GM18873 (cell line): Measurements from ENCODE around the gene DEK.
"Not testable (repeated sequence)": the region's sequence is repeated elsewhere in the genome, so short reads cannot be mapped to it uniquely, and the experiment has no call there.

Source experiments
- ATAC-seq: cut with Tn5 transposase; IDR thresholded peaks from one replicate; pipeline ENCODE4 v1.9.1; 2021; ENCODE audit warnings: mild to moderate bottlenecking, moderate library complexity, moderate number of reproducible peaks; ENCODE audit not compliant: unreplicated experiment, low FRiP score

DEK gene

DNA sequence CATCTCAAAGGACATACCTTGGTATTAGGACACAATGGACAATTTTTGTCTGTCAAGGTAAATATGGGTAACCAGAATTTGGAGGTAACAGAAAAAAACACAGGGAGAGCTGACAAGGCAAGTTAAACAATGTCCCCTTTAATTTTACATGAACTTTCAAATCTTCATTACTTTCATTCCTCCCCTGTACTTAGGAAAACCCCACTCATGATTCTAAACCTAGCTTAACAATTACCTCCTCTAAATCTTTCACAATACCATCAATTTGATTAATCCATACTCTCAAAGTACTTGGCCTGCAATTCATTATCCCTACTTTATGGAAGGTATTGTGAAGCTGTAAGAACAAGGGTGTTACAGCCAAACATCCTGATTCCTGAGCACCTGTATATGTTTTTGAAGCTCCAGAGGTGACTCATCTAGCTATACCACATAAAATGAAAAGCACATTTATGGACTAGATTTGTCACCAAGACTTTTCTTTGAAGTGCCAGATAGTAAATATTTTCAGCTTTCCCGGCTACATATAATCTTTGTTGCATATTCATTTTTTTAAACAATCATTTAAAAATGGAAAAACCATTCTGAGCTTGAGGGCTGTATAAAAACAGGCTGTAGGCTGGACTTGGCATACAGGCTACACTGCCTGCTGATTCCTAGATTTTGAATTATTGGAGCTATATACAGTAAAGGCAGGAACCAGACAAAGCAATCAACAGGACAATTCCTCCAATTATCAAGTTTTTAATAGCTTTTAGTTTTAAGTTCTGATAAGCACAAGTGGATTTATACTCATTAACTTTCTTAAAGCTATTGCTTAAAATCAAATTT, 22.9 kb downstream of the DEK start:
- ATAC-seq = no peak

DNA sequence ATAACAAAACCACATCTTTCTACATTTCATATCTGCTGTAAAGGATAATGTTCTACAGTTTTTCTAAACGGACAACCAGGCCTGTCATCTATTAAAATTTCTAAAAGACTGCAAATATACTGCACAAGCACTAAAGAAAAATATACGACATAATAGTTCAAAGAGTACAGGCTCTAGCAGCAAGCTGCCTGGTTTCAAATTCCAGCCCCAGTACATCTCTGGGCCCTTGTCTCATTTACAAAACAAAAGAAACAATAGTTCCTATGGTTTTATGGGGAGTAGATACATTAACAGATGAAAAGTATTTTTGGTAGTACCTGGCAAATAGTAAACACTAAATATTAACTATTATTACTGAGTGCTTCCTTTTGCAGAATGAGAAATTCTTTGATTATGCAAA, 24.1 kb downstream of the DEK start:
- ATAC-seq = no peak

DNA sequence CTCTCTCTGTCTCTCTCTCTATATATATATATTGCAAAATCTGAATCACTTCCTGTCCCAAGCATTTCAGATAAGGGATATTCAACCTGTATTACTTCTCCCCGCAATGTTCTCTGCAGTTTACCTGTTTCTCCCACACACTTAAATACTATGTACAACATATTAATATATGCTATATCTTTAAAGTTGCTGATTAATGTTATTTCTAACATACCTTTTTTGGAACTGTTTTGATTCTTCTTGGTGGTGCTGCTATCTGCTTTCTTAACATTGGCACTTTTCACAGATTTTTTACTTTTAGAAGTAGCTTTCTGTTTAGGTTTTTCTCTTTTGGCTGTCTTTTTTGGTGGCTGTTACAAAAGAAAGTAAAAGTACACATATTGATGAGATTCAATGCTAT, 27.2 kb downstream of the DEK start:
- no peak for ATAC-seq

DNA sequence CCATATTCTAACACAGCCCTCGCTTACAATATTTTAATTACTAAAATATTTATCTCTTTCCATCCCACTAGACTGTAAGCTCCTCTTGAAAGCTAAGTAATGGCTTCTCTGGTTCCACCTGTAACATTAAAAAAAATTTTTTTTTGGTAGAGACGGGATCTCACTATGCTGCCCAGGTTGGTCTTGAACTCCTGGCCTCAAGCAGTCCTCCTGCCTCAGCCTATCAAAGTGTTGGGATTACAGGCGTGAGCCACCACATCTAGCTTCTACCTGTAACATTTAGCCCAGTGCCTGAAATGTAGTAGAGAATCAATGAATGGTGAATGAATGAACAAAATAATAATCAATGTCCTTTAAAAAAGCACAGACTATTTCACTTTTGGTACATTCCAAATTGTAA, 28.8 kb downstream of the DEK start:
- ATAC-seq = no peak

DNA sequence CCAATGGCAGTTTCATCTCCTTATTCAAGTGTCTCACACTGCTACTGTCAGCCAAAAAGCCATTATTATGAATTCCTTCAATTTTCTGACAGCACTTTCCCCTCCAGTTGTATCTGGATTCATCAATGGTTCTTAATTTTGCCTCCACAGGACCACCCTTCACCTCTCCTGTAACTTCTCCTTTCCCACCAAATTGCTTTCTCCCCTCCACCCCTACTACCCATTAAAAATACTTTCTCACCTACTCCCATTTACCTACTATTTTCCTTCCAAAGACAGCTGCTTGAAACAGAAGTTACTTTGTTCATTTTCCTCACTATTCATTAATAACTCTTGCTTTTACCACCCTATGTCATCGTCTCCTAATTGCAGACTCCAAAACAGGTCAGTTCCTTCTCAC, 29.8 kb downstream of the DEK start:
- no peak for ATAC-seq

DNA sequence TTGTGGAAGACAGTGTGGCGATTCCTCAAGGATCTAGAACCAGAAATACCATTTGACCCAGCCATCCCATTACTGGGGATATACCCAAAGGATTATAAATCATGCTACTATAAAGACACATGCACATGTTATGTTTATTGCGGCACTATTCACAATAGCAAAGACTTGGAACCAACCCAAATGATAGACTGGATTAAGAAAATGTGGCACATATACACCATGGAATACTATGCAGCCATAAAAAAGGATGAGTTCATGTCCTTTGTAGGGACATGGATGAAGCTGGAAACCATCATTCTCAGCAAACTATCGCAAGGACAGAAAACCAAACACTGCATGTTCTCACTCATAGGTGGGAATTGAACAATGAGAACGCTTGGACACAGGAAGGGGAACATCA, 30.6 kb downstream of the DEK start:
- ATAC-seq = not testable (repeated sequence)

DNA sequence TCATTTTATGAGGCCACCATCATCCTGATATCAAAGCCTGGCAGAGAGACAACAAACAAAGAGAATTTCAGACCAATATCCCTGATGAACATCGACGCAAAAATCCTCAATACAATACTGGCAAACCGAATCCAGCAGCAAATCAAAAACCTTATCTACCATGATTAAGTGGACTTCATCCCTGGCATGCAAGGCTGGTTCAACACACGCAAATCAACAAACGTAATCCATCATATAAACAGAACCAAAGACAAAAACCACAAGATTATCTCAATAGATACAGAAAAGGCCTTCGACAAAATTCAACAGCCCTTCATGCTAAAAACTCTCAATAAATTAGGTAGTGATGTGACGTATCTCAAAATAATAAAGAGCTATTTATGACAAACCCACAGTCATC, 32.5 kb downstream of the DEK start:
- not testable (repeated sequence) for ATAC-seq

DNA sequence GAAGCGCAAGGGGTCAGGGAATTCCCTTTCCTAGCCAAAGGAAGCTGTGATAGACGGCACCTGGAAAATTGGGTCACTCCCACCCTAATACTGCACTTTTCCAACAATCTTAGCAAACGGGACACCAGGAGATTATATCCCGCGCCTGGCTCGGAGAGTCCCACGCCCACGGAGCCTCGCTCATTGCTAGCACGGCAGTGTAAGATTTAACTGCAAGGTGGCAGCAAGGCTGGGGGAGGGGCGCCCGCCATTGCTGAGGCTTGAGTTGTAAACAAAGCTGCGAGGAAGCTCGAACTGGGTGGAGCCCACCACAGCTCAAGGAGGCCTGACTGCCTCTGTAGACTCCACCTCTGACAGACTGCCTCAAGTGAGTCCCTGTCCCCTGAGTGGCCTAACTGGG, 35.7 kb downstream of the DEK start:
- ATAC-seq = not testable (repeated sequence)

DNA sequence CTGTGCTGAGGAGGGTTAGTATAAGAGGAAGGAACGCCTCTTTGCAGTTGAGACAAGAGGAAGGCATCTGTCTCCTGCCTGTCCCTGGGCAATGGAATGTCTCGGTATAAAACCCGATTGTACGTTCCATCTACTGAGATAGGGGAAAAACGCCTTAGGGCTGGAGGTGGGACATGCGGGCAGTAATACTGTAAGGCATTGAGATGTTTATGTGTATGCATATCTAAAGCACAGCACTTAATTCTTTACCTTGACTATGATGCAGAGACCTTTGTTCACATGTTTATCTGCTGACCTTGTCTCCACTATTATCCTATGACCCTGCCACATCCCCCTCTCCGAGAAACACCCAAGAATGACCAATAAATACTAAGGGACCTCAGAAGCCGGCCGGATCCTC, 37.2 kb downstream of the DEK start:
- ATAC-seq = not testable (repeated sequence)

DNA sequence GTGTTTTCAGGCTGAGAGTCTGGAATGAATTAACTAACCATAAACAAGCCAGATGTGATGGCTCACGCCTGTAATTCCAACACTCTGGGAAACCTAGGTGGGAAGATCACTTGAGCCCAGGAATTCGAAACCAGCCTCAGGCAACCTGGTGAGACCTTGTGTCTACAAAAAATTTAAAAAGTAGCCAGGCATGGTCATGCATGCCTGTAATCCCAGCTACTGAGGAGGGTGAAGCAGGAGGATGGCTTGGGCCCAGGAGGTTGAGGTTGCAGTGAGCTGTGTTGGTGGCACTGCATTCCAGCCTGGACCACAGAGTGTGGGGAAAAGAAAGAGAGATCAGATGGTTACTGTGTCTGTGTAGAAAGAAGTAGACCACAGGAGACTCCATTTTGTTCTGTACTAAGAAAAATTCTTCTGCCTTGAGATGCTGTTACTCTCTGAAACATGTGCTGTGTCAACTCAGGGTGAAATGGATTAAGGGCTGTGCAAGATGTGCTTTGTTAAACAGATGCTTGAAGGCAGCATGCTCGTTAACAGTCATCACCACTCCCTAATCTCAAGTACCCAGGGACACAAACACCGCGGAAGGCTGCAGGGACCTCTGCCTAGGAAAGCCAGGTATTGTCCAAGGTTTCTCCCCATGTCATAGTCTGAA, 37.8 kb downstream of the DEK start:
- ATAC-seq = not testable (repeated sequence)

DNA sequence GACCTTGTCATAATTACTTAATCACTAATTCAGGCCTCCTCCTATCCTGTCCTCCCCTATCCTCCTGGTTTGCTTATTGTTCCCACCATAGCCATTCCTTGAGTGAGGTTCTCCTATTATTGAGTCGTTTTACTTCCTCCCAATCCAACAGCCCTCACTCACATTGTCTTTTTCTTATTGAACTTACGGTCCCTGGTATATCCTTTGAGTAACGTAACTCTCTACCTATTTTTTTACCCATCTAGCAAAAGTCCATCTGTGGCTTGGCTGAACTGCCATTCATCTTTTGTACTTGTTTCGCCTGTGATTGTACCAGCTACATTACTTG, 43.1 kb downstream of the DEK start:
- ATAC-seq = no peak

DNA sequence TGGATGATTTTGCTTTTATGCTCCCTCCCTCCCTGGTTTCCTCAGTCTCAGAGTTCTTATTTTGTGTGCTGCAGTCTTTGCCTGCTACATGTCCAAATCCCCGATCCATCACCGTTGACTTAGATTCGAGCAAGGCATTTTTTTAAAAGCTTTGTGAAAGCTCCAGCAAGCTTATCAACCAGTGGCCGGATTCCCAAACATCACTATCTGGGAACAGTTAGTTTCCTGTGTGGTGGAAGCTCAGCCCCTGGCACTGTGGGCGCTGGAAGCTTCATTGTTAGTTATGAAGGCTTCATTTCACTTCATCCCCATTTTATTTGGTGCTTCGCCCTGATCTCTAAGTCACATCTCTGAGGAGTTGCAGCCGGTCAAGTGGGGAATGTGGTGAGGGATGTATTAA, 44.7 kb downstream of the DEK start:
- ATAC-seq = no peak

DNA sequence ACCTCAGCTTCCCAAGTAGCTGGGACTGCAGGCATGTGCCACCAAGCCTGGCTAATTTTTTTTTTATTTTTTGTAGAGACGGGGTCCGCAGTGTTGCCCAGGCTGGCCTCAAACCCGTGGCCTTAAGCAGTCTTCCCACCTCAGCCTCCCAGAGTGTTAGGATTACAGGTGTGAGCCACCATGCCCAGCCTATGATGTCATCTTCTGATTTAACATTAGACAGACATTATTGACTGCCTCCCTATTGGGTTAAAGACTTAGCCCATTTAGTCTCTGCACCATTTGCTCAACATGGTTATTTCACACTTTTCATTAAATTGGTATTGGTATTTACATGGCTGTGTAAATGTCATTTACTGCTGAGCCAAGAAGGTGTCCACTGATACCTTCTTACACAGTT, 46.1 kb downstream of the DEK start:
- no peak for ATAC-seq

DNA sequence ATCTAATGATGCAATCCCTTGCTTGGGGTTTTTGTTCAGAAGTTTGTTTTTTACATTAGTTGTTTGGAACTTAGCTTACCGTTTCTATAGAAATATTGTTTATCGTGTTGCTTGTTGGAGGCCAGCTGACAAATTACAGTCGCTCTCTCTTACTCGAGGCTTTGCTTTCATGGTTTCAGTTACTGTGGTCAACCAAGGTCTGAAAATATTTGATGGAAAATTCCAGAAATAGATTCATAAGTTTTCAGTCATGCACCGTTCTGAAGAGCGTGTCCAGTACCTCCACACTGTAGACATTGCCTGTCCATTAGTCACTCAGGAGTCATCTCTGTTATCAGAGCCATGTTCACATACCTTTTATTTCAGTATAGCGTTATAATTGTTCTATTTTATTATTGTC, 47.9 kb downstream of the DEK start:
- no peak for ATAC-seq

DNA sequence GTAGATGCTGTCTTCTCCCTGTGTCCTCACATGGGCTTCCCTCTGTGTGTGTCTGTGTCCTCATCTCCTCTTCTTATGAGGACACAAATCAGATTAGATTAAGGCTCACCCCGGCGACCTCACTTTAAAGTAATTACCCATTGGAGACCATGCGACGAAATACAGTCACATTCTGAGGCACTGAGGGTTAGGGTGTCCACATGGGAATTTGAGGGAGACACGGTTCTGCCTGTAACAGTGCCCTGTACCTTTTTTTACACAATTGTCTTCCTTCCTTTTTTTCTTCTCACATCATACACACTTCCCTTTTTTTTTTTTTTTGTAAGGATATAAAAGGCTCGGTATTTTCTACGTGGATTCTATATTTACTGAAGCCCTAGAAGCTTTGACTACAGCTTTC, 48.9 kb downstream of the DEK start:
- ATAC-seq = no peak

DNA sequence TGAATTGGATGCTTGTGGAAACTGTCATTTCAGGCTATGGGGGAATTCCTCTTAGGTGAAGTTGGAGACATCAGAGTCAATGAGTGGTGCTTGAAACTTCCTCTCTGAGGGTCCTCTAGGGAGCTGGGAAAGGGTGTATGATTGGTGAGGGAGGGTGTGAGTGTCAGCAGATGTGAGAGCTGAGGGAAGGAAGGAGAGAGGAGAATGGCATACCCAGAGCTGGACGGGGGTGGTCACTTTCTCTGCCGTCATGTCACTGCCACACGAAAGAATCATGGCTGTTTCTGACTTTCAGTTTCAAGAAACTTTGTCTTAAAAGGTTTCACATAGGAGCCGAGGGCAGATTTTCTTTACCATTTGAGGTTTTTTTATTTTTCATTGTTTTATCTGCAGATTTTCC, 50.3 kb downstream of the DEK start:
- ATAC-seq = no peak

DNA sequence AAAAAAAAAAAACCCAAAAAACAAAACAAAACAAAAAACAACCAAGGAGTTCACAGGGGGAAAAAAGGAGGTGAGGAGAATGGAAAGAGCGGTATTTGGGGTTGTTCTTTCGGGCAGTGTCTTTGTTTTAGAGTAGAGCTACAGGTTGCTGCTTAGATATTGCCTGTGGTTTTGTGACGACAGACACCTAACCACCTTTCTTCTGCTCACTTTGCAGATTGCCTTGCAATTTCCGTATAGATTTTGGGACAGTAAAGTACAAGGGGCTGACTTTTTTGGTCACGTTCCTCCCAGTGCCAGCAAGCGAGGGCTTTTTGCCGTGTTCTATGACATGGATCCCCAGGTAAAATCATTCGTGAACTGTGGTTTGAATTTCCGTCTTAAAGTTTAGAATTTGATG, 50.9 kb downstream of the DEK start:
- no peak for ATAC-seq

DNA sequence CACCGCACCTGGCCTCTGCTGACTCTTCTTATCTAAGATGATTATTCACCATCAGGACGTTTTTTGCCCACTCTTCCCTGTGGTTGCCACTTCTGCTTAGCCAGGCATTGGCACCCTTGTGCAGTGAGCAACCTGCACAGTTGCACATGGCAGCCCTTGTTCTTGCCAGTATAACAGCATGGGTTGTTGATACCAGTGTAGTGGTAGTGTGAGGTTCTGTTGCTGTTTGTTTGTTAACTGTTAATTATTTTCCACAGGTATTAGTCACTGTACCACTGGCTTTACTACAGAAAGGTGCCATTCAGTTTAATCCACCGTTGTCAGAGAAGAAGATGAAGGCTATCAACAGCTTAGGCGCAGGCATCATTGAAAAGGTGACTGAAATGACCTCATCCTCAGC, 52.1 kb downstream of the DEK start:
- no peak for ATAC-seq

DNA sequence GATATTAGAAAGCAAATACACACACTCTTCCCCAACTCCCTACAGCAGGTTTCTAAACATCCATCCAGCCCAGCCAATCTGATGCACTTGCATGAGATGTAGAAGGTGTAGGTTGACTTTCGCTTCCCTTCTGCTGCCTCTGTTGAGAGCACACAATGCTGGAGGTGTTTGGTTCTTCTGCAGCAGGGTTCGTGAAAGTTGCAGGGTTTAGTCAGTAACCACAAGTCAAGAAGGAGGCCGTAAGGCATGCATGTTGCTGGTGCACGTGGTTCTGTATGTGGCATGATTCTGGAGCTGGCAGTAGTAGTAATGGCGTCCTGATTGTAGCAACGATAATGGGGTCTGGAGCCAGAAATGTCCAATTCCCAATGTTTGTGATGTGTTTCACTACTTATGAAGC, 53.0 kb downstream of the DEK start:
- ATAC-seq = peak; percentile 93

DNA sequence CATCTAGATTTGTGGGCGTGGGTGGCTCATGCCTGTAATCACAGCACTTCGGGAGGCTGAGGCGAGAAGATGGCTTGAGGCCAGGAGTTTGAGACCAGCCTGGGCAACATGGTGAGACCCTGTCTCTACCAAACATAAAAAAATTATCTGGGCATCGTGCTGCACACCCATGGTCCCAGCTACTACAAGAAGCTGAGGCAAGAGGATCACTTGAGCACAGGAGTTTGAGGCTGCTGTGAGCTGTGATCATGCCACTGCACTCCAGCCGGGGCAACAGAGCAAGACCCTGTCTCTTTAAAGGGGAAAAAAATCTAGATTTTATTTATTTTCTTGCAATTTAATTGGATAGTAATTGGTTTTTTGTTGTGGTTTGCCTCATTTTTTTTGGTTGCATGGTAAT, 53.6 kb downstream of the DEK start:
- ATAC-seq = no peak

DNA sequence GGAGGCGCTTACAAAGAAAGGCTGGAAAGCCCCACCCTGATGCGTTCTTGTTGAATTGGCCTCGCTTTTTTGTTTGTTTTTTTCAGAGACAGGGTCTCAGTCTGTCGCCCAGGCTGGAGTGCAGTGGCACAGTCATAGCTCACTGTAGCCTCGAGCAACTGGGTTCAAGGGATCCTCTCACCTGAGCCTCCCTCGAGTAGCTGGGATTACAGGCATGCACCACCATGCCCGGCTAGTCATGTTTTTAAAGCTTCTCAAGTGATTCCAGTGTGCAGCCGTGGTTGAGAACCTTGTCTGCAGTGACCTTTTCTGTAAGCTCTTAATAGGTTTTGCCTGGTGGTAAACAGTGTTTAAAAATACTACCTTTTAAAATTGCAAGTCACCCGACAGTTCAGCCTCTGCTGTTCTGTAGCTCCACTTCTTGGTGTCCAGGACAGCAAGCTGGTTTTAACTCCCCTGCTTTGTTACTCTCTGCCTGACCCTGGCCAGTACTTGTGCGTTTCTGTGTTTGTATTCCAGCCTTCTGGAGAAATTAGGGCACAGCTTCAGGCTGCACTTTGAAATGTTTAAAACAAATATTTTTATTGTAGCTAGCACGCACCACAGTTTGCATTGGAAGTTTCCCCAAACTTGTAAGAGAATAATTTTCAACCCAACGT, 54.7 kb downstream of the DEK start:
- no peak for ATAC-seq

DNA sequence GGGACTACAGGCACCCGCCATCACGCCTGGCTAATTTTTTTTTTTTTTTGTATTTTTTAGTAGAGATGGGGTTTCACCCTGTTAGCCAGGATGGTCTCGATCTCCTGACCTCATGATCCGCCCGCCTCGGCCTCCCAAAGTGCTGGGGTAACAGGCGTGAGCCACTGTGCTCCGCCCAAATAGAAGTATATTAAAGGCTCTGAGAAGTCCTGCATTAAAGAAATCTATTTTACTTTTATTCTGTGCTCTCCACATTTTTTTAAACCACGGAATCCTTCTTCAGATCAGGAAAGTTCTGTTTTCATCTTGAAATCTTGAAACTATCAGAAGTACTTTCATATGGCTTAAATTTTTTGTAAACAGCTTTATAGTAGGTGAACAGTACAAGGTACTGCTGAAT, 55.6 kb downstream of the DEK start:
- not testable (repeated sequence) for ATAC-seq
